GF-D8 (cell line): ENCODE results near the gene PLA2G2D.

Source experiments
- DNase-seq: peaks from one replicate; lab custom pipeline; 2025; lab: John Stamatoyannopoulos, UW

The PLA2G2D gene

GRCh38 chr1:20114021-20114648, 5.2 kb downstream of the PLA2G2D start:
- no peak for DNase-seq

DNA sequence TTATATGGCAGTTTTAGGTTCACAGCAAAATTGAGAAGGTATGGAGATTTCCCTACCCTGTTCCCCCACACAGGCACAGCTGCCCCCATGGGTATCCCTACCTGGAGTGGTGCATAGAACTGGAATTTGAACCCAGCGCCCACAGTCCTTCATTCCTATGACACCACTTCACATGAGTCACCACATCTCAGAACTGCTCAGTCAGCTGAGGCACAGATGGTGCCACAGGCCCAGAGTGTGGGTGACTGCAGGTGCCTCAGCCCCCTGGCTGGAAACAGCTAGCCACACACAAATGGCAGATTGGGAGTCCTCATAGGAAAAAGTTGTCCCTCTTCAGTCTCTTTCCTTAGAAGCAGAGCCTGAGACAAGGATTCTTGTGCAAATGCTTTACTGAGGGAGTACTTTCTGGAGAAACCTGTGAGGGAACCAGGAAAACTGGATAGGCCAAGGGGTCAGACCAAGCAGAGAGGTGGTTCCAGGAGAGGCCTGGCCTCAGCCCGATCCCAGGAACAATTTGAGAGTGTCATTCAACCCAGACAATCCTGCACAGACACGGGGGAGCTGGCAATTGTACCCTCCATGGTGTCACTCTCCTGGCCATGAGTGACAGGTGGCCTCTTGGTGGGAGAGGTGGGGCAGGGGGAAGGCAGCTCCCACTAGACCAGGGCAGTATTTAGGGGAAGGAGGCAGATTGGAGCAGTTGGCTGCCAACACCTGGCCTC, 6.9 kb downstream of the PLA2G2D start:
- no peak for DNase-seq

GRCh38 chr1:20111452-20111851, 7.9 kb downstream of the PLA2G2D start:
- DNase-seq: no peak

- DNase-seq: no peak
Observed at GRCh38 chr1:20110679-20111078, 8.7 kb downstream of the PLA2G2D start.

DNA sequence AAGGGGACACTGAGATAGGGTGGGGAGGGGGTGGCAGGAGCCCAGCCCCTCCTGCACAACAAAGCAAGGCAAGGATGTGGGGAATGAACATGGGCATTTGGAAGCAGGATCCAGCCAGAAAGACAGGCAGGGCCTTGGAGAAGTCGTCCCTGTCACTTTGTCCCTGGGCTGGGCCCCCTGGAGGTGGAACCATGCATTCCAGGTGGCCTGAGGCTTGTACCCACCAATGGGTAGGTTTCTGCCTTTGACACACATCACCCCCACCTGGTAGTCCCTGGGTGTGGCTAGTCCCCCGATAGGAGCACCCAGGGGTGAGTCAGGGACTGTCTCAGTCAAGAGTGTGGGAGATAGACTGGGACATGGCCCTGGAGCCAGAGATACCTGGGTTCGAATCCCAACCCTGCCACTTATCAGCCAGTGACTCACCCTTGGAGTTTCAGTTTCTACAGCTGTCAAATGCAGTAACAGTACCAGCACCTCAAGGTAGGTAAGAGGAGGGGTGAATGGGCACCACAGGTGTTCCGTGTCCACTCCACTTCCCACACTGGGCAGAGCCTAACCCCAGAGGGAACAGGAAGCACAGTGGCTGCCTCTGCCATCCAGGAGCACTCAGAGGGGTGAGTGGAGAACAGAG, 10.0 kb downstream of the PLA2G2D start:
- no peak for DNase-seq

DNA sequence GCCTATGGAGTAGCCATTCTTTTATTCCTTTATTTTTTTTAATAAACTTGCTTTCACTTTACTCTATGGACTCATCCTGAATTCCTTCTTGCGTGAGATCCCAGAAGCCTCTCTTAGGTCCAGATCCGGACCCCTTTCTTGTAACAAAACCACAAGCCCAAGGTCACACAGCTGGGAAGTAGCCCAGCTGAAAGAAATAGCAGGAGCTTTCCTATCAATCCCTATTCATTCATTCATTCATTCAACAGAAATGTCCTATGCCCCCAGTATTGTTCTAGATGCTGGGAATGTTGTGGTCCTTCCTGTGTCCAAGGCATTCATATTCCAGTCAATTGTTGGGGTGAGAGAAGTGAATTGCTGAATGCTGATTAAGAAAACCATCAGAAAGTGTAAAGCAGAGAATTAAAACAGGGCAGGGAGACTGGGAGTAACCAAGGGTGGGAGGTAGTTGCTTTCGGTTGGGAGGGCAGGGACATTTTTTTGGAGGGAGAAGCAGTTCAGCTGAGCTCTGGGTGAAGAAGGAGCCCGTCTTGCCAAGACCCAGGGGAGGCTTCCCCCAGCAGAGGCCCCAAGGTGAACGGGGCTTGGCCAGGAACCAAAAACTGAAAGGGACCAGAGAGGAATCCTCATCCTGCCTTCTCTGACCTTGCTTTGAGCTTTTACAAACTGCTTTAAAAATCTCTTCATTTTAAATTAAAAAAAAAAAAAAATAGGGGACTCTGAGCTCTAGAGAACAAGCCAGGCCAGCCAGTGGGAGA, 10.8 kb downstream of the PLA2G2D start:
- no peak for DNase-seq

DNA sequence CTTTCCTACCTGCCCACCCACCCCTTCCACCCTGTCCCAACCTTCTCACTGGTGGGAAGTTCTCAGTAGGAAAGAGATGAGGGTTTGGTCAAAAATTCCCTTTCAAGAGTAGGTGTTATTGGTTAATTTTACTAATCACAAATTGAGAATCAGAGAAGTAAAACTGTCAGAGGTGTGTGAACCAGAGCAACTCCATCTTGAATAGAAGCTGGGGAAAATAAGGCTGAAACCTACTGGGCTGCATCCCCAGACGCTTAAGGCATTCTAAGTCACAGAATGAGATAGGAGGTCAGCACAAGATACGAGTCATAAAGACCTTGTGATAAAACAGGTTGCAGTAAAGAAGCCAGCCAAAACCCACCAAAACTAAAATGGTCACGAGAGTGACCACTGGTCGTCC, 11.5 kb downstream of the PLA2G2D start:
- DNase-seq: no peak

DNA sequence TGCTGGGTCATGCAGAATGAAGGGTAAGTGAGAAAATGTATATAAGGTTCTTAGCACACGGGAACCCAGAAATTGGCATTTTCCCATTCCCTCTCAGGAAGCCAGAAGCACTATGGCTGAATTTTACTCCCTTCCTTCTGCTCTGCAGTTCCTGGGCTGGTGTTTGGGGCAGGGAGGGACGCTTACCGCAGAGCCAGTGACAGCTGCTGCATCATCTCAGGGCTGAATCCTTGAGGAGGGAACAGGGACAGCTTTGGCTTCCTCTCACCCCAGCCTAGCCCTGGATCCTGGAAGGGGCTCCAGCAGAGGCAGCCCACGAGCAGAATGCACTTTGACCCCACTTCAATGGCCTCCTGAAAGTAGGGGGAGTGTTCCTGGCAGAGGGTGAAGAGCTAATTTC, 12.0 kb downstream of the PLA2G2D start:
- DNase-seq: no peak

DNA sequence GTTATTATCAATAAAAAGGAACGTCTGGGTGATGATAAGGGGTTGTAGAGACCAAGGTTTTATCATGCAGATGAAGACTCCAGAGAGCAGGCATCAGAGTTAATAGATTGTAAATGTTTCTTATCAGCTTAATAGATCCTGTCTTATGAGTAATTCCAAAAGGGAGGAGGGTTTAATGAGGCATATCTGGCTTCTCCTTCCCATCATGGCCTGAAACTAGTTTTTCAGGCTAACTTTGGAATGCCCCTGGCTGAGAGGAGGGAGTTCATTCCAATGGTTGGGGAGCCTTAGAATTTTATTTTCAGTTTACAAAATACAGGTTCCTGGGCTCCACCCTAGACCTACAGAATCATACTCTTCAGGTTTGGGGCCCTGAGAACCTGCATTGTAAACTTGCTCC, 13.5 kb downstream of the PLA2G2D start:
- DNase-seq: no peak

DNA sequence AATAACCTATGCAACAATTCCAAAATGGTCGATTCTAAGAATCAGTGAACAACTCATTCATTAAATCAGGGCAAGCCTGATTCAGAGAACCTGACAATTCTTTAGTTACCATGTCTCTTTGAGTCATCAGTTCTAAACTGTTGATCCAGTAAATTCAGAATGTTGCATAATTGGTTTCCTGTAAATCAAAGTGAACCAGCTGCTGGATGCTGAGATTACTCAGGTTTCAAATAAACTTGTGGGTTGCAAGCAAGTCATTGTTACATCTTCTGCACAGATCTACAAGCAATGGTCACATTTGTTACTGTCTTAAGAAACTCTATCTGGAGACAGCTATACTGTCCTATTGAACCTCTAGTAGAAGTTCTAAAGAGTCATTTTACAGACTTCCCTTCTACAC, 16.5 kb downstream of the PLA2G2D start:
- DNase-seq: no peak

- DNase-seq: no peak
Observed at GRCh38 chr1:20100632-20101355, 18.5 kb downstream of the PLA2G2D start.

DNA sequence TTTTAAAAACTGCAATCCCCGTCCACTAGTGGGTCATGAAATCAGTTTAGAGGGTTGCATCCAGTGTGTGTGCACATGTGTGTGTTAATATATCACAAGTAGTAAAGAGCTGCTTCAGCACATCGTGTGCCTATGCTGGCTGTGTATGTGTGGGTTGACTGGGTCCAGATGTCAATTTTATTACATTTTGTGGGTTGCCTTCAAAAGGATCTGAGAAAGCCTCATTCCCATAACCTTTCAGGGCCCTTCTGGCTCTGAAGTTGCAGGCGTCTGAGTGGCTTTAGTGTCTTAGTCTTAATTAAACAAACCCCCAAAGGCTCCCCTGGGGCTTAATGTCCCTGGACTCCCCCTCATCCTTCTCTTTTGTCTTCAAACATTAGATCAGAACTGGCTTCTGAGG, 19.8 kb downstream of the PLA2G2D start:
- DNase-seq: no peak

DNA sequence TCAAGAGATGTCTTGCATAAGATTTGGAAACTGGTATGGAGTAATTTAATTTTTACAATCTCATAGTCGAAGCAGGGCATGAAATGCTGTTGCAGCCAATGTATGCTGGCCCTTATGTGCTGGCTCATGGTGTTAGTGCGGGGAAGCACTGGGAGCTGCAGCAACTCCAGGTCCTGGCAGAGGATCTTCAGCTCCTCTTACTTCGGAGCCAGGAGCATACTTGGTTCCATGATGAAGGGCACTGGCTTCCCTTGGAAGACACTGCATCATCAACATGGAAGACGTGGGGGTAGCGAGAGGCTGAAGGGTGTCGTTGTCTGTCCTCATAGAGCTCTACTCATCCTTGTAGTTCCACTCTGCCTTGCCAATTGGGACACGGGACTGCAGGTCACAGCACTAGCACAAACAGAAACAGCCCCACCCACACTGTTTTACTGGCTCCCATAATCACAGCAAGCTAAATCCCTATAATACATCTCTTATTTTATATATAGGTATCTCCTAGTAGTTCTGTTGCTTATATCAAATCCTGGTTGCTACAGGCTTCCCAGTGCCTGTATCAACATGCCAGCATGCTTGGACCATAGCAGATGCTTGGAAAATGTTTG, 22.4 kb downstream of the PLA2G2D start:
- no peak for DNase-seq

- DNase-seq: no peak
Observed at GRCh38 chr1:20095564-20096434, 23.5 kb downstream of the PLA2G2D start.

- DNase-seq: no peak
Observed at GRCh38 chr1:20093940-20094391, 25.4 kb downstream of the PLA2G2D start.

DNA sequence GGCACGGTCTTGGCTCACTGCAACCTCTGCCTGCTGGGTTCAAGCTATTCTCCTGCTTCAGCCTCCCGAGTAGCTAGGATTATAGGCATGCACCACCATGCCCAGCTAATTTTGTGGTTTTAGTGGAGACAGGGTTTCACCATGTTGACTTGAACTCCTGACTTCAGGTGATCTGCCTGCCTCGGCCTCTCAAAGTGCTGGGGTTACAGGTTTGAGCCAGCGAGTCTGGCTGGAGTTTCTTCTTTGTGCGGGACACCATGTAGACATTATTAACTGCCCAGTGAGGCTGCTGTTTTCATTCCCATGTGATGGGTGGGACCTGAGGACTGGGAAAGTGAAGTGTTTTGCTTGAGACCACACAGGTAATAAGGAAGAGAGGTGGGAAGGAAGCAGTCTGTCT, 26.0 kb downstream of the PLA2G2D start:
- no peak for DNase-seq

DNA sequence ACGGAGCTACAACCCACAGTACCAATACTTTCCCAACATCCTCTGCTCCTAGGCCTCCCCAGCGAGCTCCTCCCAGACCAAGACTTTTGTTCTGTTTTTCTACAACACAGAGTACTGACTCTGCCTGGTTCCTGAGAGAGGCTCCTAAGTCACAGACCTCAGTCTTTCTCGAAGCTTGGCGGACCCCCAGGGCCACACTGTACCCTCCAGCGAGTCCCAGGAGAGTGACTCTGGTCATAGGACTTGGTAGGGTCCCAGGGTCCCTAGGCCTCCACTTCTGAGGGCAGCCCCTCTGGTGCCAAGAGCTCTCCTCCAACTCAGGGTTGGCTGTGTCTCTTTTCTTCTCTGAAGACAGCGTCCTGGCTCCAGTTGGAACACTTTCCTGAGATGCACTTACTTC, 28.7 kb downstream of the PLA2G2D start:
- DNase-seq: no peak

GRCh38 chr1:20090119-20090518, 29.2 kb downstream of the PLA2G2D start:
- DNase-seq: no peak

DNA sequence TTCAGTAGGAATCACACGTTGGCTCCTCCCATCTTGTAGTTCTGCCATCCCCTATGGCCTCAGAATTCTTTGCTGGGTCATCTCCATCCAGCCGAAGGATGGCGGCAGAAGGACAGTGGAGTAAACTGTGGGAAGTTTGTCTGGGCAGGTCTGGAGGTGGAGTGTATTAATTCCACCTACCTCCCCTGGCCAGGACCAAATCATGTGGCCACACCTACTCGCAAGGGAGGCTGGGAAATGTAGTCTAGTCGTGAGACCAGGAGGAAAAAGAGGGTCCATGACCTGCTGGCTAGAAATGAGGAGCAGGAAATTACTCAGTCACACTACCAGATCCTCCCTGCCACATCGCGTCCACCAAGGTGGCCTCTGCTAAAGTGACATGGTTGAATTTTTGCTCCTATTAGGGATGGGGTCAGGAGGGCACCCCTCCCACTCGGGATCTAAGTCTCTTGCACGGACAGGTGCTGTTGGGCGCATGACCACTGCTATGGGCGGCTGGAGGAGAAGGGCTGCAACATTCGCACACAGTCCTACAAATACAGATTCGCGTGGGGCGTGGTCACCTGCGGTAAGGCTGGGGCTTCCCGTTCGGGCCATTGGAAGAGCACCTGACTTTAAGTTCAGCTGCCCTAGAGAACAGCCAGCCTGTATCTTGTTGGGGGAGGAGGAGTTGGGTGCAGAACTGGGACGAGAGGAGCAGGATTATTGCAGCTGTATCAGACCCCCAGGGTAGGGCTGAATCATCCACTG, 29.8 kb downstream of the PLA2G2D start:
- no peak for DNase-seq

GRCh38 chr1:20087668-20088067, 31.7 kb downstream of the PLA2G2D start:
- DNase-seq: no peak
